ENCODE data around the gene TCEA3.

DNA sequence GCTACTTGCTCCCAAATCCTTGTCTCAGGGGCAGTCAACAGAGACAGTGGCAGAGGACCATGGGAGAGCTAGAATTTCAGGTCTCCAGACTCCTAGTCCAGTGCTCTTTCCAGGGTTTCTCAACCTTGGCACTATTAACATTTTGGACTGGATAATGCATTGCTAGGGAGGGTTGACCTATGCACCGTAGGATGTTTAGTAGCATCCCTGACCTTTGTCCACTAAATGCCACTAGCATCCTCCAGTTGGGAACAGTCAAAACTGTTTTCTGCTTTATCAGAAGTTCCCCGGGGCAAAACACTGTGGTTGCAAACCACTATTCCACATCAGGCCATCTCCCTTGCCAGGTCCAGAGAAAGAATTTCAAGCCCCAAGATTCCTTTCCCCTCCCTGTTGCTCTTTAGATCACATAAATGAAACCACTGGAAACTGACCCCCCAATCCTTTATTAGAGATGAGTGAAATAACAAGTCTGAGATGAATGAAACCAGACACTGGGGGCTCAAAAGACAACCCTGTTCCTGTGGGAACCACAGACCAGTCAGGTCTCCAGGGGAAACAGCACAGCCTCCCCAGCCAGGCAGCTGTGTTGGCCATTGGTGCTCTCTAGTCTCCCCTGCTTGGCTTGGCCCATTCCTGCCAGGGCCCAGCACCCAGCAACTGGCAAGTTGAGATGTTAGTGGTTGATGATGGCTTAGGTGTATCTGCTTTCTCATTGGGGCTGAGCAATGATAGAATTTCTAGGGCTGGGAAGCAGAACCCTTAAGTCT is 3.8 kb upstream of the TCEA3 start:
- TF ChIP-seq YY1 (IDR thresholded peaks at IDR 0.05; ENCODE audit: insufficient read depth, insufficient read length) (no peak), ZNF274 (IDR thresholded peaks at IDR 0.05; ENCODE audit: low read depth, low read length) (no peak)

Data from NT2/D1 (cell line).